H4 (cell line): ENCODE measurements around the gene NCKAP5. TPM values are rescaled to one million over a fixed set of nuclear protein-coding genes. Genes with fewer than 3 reads are reported as not detected.

Experiments used
- DNase-seq: peaks from one replicate; pipeline ENCODE4 v3.0.0-alpha.2; 2015; ENCODE audit warnings: low spot score
- total RNA-seq: library from RNA; depleted of rRNA; stranded (reverse); fragments of >200 nt; shearing (Covaris generic); gene quantifications from 2 replicates; pipeline ENCODE4 v1.2.3, GENCODE V29; 2014

NCKAP5 gene
- total RNA-seq, 1 experiment from 2014 or later: 1.0 TPM

GRCh38 chr2:133574186-133574585 lies 5.9 kb upstream of the NCKAP5 start:
- no peak for DNase-seq

GRCh38 chr2:133573491-133574162 lies 5.4 kb upstream of the NCKAP5 start:
- no peak for DNase-seq

- DNase-seq: no peak
Measured at GRCh38 chr2:133571249-133571648, 3.0 kb upstream of the NCKAP5 start.

GRCh38 chr2:133570542-133570941 lies 2.3 kb upstream of the NCKAP5 start:
- no peak for DNase-seq

GRCh38 chr2:133569286-133569830 lies 1.1 kb upstream of the NCKAP5 start:
- DNase-seq: peak; percentile 13

GRCh38 chr2:133568598-133568997 lies 335 bp upstream of the NCKAP5 start:
- no peak for DNase-seq

GRCh38 chr2:133562558-133562957 lies 5.7 kb downstream of the NCKAP5 start:
- no peak for DNase-seq

GRCh38 chr2:133561045-133561852 lies 7.0 kb downstream of the NCKAP5 start:
- DNase-seq: peak; percentile 61

GRCh38 chr2:133557614-133558013 lies 10.6 kb downstream of the NCKAP5 start:
- no peak for DNase-seq

GRCh38 chr2:133553838-133554408 lies 14.3 kb downstream of the NCKAP5 start:
- no peak for DNase-seq

- no peak for DNase-seq
Measured at GRCh38 chr2:133553251-133553650, 15.0 kb downstream of the NCKAP5 start.

GRCh38 chr2:133552821-133553220 lies 15.4 kb downstream of the NCKAP5 start:
- DNase-seq: no peak

GRCh38 chr2:133541797-133542196 lies 26.5 kb downstream of the NCKAP5 start:
- DNase-seq: no peak

- DNase-seq: no peak
Measured at GRCh38 chr2:133541376-133541775, 26.9 kb downstream of the NCKAP5 start.

GRCh38 chr2:133532919-133533318 lies 35.3 kb downstream of the NCKAP5 start:
- DNase-seq: peak; percentile 70

- no peak for DNase-seq
Measured at GRCh38 chr2:133531382-133531781, 36.9 kb downstream of the NCKAP5 start.

GRCh38 chr2:133530645-133531044 lies 37.6 kb downstream of the NCKAP5 start:
- DNase-seq: no peak

- DNase-seq: no peak
Measured at GRCh38 chr2:133526530-133527300, 41.5 kb downstream of the NCKAP5 start.

- no peak for DNase-seq
Measured at GRCh38 chr2:133525613-133526529, 42.4 kb downstream of the NCKAP5 start.

- DNase-seq: no peak
Measured at GRCh38 chr2:133525090-133525489, 43.2 kb downstream of the NCKAP5 start.

- DNase-seq: no peak
Measured at GRCh38 chr2:133523406-133523805, 44.9 kb downstream of the NCKAP5 start.
